Measurements from ENCODE around the gene TEX22. TPM values are rescaled to one million over a fixed set of nuclear protein-coding genes. Genes with fewer than 3 reads are reported as not detected.

The TEX22 gene
- total and polyA plus RNA-seq, 4 donors, result 0.02 to 0.14 (median 0.08) TPM; not detected in 1

DNA sequence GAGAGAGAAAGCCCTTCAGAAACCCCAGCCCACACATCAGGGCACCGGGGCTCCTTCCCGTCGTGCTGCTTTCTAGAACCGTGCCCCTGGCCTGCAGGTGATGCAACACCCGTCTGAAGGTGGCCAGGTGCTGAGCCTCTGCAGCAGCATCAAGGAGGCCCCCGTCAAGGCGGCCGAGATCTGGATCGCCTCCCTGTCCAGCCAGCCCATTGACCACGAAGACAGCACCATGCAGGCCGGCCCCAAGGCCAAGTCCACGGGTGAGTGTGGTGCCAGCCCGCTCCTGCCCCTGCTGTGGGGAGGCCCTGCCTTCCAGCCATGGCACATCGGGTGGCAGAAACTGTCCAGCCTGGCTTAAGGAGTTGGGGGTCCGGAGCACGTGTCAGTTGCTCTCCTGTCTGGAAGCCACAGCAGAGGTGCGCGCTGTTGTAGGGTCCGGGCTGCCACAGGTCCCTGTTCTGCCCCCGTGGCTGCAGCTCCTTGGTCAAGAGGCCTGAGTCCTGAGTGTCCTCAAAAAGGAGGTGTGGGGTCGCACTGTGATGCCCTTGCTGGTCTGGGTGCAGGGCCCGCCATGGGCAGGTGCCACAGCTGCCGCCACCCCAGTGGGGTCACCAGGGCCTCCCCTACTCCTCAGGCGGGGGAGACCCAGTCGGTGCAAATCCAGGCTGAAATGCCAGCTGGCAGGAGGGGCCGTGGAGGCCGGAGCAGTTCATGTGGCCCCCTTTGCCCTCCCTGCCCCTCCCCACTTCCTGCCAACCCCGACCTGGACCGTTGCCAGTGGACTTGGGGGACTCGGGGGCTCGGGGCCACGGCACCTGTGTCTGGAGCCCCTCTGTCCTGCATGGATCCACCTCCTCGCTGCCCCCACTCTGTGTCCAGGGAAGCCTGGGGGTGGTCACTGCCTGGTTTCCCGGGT is 31.0 kb upstream of the TEX22 start:
- Histone ChIP-seq H3K9ac (ENCODE audit: low read depth in 1 of 2, low read length in 2 of 2) (no peak overlapping the region), H3K4me1 (ENCODE audit: control insufficient read depth in 4 of 4, insufficient read depth in 4 of 4, low read length in 3 of 4) (no peaks in the 10 kb centered on the region), H3K27me3 (ENCODE audit: control insufficient read depth in 4 of 4, insufficient read depth in 4 of 4, low read length in 3 of 4) (no peaks in the 10 kb centered on the region), H3K9me3 (ENCODE audit: control insufficient read depth in 4 of 4, low read length in 3 of 4) (no peaks in the 10 kb centered on the region), H3K4me3 (ENCODE audit: low read depth in 1 of 3, low read length in 3 of 3) (no peak overlapping the region), H3K36me3 (ENCODE audit: control insufficient read depth in 4 of 4, insufficient read depth in 3 of 4, low read depth in 1 of 4, low read length in 3 of 4) (peaks cover 0 to 2% (median 0%) of the 10 kb centered on the region in 4 donors), H3K27ac (ENCODE audit: low read depth in 1 of 2, low read length in 2 of 2) (no peak overlapping the region)
- no peak for DNase-seq (ENCODE audit: low spot score)
- TF ChIP-seq ATF3 (IDR thresholded peaks at IDR 0.05) (no peak), EGR1 (IDR thresholded peaks at IDR 0.05; ENCODE audit: low read depth in 2 of 2) (no peak), ZBTB33 (IDR thresholded peaks at IDR 0.05) (no peak), FOXA2 (IDR thresholded peaks at IDR 0.05) (no peak), FOXA1 (IDR thresholded peaks at IDR 0.05) (no peak), NR2F2 (IDR thresholded peaks at IDR 0.05) (no peak), JUND (IDR thresholded peaks at IDR 0.05) (no peak), GABPA (IDR thresholded peaks at IDR 0.05 in 1 of 2, conservative IDR thresholded peaks at IDR 0.05 in 1 of 2) (no peak), HNF4A (conservative IDR thresholded peaks at IDR 0.05) (no peak), TAF1 (conservative IDR thresholded peaks at IDR 0.05) (no peak), RXRA (IDR thresholded peaks at IDR 0.05) (no peak)
- TF ChIP-seq, protein P1, sequence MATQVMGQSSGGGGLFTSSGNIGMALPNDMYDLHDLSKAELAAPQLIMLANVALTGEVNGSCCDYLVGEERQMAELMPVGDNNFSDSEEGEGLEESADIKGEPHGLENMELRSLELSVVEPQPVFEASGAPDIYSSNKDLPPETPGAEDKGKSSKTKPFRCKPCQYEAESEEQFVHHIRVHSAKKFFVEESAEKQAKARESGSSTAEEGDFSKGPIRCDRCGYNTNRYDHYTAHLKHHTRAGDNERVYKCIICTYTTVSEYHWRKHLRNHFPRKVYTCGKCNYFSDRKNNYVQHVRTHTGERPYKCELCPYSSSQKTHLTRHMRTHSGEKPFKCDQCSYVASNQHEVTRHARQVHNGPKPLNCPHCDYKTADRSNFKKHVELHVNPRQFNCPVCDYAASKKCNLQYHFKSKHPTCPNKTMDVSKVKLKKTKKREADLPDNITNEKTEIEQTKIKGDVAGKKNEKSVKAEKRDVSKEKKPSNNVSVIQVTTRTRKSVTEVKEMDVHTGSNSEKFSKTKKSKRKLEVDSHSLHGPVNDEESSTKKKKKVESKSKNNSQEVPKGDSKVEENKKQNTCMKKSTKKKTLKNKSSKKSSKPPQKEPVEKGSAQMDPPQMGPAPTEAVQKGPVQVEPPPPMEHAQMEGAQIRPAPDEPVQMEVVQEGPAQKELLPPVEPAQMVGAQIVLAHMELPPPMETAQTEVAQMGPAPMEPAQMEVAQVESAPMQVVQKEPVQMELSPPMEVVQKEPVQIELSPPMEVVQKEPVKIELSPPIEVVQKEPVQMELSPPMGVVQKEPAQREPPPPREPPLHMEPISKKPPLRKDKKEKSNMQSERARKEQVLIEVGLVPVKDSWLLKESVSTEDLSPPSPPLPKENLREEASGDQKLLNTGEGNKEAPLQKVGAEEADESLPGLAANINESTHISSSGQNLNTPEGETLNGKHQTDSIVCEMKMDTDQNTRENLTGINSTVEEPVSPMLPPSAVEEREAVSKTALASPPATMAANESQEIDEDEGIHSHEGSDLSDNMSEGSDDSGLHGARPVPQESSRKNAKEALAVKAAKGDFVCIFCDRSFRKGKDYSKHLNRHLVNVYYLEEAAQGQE (IDR thresholded peaks at IDR 0.05), result no peak
- TF ChIP-seq, protein P2, sequence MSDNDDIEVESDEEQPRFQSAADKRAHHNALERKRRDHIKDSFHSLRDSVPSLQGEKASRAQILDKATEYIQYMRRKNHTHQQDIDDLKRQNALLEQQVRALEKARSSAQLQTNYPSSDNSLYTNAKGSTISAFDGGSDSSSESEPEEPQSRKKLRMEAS (IDR thresholded peaks at IDR 0.05), result no peak
- WGBS, result 92% methylated on average over 34 of the region's 34 CpGs

- Histone ChIP-seq H3K27ac (ENCODE audit: low read depth in 1 of 2, low read length in 2 of 2) (no peak overlapping the region), H3K36me3 (ENCODE audit: control insufficient read depth in 4 of 4, insufficient read depth in 3 of 4, low read depth in 1 of 4, low read length in 3 of 4) (peaks cover 0 to 2% (median 0%) of the 10 kb centered on the region in 4 donors), H3K9ac (ENCODE audit: low read depth in 1 of 2, low read length in 2 of 2) (no peak overlapping the region), H3K27me3 (ENCODE audit: control insufficient read depth in 4 of 4, insufficient read depth in 4 of 4, low read length in 3 of 4) (no peaks in the 10 kb centered on the region), H3K4me3 (ENCODE audit: low read depth in 1 of 3, low read length in 3 of 3) (no peak overlapping the region), H3K9me3 (ENCODE audit: control insufficient read depth in 4 of 4, low read length in 3 of 4) (no peaks in the 10 kb centered on the region), H3K4me1 (ENCODE audit: control insufficient read depth in 4 of 4, insufficient read depth in 4 of 4, low read length in 3 of 4) (no peaks in the 10 kb centered on the region)
- TF ChIP-seq YY1 (IDR thresholded peaks at IDR 0.05) (no peak), TAF1 (conservative IDR thresholded peaks at IDR 0.05) (no peak), NR2F2 (IDR thresholded peaks at IDR 0.05) (no peak), SP1 (IDR thresholded peaks at IDR 0.05) (no peak), EGR1 (IDR thresholded peaks at IDR 0.05; ENCODE audit: low read depth in 2 of 2) (no peak), FOXA2 (IDR thresholded peaks at IDR 0.05) (no peak), ATF3 (IDR thresholded peaks at IDR 0.05) (no peak), FOXA1 (IDR thresholded peaks at IDR 0.05) (no peak), HNF4G (IDR thresholded peaks at IDR 0.05) (no peak), GABPA (IDR thresholded peaks at IDR 0.05 in 1 of 2, conservative IDR thresholded peaks at IDR 0.05 in 1 of 2) (no peak), RXRA (IDR thresholded peaks at IDR 0.05) (no peak)
- TF ChIP-seq, protein P1 (IDR thresholded peaks at IDR 0.05), result no peak
- TF ChIP-seq, protein P3, sequence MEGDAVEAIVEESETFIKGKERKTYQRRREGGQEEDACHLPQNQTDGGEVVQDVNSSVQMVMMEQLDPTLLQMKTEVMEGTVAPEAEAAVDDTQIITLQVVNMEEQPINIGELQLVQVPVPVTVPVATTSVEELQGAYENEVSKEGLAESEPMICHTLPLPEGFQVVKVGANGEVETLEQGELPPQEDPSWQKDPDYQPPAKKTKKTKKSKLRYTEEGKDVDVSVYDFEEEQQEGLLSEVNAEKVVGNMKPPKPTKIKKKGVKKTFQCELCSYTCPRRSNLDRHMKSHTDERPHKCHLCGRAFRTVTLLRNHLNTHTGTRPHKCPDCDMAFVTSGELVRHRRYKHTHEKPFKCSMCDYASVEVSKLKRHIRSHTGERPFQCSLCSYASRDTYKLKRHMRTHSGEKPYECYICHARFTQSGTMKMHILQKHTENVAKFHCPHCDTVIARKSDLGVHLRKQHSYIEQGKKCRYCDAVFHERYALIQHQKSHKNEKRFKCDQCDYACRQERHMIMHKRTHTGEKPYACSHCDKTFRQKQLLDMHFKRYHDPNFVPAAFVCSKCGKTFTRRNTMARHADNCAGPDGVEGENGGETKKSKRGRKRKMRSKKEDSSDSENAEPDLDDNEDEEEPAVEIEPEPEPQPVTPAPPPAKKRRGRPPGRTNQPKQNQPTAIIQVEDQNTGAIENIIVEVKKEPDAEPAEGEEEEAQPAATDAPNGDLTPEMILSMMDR (IDR thresholded peaks at IDR 0.05; ENCODE audit: low read depth, low read length, missing input control), result no peak
- WGBS, result 96% methylated on average over 20 of the region's 20 CpGs
- no peak for DNase-seq (ENCODE audit: low spot score)
Measured at GRCh38 chr14:105368032-105368417, 30.3 kb upstream of the TEX22 start.

Measured in liver (tissue), 9 donors.